A673 (cell line): Measurements from ENCODE around the gene DCANP1.

ENCODE experiments used
- CTCF ChIP-seq: fragments of 300-800, 200-600 bp; sonication (generic); conservative IDR thresholded peaks from 2 replicates; pipeline ENCODE4 v1.5.1; 2017; ENCODE audit warnings: low read depth, mild to moderate bottlenecking, antibody characterized with exemption, low read length, moderate library complexity, mixed read lengths
- EZH2 ChIP-seq: fragments of 200-600 bp; sonication (generic); IDR thresholded peaks from 2 replicates; pipeline ENCODE4 v1.6.1; 2017; ENCODE audit warnings: borderline replicate concordance, low read depth, mild to moderate bottlenecking, mixed read lengths, antibody characterized with exemption, low read length; ENCODE audit not compliant: poor library complexity, severe bottlenecking

DNA sequence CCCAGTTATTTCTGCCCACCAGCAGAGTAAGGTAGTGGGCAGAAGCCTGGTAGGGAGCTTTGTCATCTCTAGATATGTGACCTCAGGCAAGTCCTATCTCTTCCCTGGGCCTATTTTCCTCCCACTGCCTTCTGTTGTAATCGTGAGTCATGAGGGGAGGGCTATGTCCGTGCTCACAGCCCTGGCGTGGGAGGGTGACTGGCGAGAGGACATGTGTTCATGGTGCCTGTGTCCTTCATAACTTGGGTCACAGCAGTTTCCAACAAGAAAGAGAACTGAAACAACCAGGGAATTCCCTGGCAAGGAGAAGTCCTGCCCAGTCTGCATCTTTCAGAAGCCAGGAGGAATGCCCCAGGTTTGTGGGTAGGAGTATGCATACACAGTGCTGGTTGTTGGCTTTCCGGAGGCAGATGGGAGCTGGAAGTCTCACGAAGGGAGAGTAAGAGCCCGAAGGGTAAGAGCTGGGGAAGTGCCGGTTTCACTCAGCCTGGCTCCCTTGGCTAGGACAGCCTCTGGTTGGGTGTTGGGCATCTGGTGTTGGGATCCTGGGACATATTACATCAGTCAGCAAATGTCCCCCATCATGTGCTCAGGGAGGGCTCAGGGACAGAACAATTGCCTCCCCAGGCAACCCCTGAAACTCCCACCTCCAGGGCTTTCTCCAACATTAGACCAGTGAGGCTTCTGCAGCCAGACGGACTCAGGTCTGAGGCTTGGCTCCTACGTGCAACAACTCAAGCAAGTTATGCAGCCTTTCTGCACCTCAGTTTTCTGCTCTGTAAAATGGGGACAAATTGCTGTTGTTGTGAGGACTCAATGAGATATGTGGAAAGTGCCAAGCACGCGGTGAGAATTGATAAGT, 9.3 kb upstream of the DCANP1 start:
- TF ChIP-seq CTCF = no peak
- TF ChIP-seq EZH2 = no peak
